ENCODE data around the gene EXOSC1.
"Not testable (repeated sequence)": the region's sequence is repeated elsewhere in the genome, so short reads cannot be mapped to it uniquely, and the experiment has no call there.

EXOSC1 gene

GRCh38 chr10:97445722-97446639, at the start of gene EXOSC1, which contains the start of gene ZDHHC16:
Gene EXOSC1, minus strand, starts transcription at chr10:97446006. Its CDS starts 21 bp downstream, at chr10:97445985.
Gene ZDHHC16, plus strand, starts transcription at chr10:97446175. Its CDS starts 5,501 bp downstream, at chr10:97451676.
- DNase-seq (ENCODE audit: low read depth in 3 of 3, low spot score in 1 of 3), result peak; percentile 72 to 76 (median 76)

DNA sequence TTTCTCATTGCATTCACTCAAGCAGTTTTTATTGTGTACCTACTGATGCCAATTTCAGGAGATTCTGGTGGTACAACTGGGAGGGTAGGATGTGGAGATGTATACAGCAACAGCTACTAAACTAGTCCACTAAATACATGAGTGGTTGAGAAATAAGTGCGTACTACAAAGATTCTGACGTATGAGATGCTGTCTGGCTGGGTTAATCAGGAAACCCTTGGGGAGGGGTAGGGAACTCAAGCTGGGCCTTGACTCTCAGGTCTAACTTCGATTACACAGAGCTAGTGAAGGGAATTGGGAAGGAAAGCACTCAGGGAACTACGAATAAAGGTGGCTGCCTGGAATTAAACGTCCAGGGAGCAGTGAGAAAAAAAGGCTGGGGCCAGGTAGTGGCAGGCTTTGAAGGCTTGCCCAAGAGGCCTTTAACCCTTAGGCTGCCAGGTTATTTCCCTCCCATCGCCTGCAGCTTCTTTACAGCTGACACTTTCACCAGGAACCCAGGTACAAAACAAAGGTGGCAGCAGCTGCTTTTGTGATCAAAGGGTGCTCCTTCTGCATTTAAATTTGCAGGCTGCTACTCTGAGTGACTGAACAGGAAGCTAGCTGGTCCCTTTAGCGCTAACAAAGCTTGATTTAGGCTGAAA, 49.2 kb upstream of the EXOSC1 start:
- no peak for DNase-seq (ENCODE audit: low read depth in 3 of 3, low spot score in 1 of 3)

GRCh38 chr10:97494151-97494550, 48.3 kb upstream of the EXOSC1 start:
- DNase-seq (ENCODE audit: low read depth in 3 of 3, low spot score in 1 of 3), result no peak

DNA sequence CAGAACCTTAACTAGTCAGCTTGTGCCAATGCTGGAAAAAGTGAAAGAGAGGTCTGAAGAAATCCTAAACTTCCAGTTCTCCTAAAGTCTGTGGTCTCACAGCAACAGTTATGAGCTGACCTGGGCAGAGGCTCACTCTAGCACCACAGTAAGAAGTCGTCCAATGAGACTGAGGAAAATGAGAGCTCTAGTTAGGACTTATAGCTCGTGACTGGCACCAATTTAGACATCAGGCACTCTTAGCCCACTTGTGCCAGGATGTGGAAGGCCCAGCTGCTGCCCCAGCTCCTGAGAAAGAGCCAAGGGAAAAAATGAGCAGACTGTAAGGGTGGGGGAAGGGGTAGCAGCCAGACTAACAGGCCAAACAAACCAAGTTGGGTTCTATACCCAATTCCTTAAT, 44.8 kb upstream of the EXOSC1 start:
- no peak for DNase-seq (ENCODE audit: low read depth in 3 of 3, low spot score in 1 of 3)

- DNase-seq (ENCODE audit: low read depth in 3 of 3, low spot score in 1 of 3), result no peak
Measured at GRCh38 chr10:97485647-97486281, 40.0 kb upstream of the EXOSC1 start.

- no peak for DNase-seq (ENCODE audit: low read depth in 3 of 3, low spot score in 1 of 3)
Measured at GRCh38 chr10:97483921-97484320, 38.1 kb upstream of the EXOSC1 start.

- DNase-seq (ENCODE audit: low read depth in 3 of 3, low spot score in 1 of 3), result no peak
Measured at GRCh38 chr10:97483506-97483905, 37.7 kb upstream of the EXOSC1 start.

GRCh38 chr10:97482381-97482780, 36.6 kb upstream of the EXOSC1 start:
- DNase-seq (ENCODE audit: low read depth in 3 of 3, low spot score in 1 of 3), result no peak

- DNase-seq (ENCODE audit: low read depth in 3 of 3, low spot score in 1 of 3), result no peak
Measured at GRCh38 chr10:97481071-97481470, 35.3 kb upstream of the EXOSC1 start.

DNA sequence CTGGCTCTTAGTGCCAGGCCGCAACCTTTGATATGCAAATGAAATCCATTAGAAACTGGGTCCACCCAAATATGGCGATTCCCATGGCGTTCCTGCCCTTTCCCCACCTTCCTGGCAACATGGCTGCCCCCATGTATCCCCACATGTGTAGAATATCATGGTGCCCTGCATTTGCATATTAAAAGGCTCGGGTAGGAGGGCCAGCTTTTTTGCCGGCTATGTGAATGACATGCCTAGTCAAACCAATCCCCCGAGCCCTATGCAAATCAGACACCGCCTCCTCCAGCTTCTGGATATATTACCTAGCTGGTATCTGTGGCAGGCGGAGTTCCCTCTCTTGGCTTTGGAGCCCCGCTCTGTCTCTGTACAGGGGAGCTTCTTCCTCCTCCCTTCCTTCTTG, 34.1 kb upstream of the EXOSC1 start:
- no peak for DNase-seq (ENCODE audit: low read depth in 3 of 3, low spot score in 1 of 3)

DNA sequence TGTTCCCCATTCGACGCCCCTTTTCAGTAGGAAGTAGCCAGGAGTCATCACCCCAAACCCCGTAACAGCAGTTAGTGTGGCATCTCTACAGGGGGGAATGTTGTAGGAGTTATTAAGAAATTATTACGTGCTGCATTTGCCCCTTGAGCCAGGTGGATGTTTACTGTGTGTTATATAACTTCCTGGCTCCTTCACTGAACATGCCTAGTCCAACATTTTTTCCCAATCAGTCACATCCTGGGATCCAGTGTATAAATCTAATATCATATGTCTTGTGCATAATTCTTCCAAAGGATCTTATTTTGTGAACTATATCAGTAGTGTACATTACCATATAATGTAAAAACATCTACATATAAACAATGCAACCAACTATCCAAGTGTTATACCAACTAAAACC, 33.6 kb upstream of the EXOSC1 start:
- DNase-seq (ENCODE audit: low read depth in 3 of 3, low spot score in 1 of 3), result not testable (repeated sequence)

DNA sequence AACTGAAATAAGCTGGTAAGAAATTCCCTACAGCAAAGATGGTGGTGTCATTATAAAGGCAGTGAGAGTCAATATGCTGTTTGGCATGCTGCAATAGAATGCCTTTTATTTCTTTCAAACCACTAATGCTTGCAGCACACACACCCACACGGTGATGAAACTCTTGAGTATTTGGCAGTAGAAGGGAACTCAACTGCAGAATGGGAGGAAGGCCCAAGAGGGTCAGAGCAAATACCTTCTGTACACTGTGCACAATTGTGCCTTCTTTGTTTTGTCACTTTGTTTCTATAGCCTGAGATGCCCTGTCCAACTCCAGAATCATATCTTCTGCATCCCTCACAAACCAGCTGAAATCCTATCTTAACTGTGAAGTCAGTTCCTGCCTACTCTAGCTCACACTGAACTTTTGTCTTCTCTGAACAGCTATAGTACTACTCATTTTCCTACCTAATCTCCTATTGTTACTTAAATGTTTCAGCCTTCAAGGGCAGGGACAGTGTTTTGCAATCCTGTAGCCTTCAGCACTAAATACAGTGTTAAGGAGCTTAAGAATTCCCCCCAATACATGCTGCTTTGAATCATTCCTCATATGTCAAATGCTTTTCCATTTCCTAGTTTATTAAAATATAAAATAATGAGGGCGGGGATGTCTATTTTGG, 30.3 kb upstream of the EXOSC1 start:
- DNase-seq (ENCODE audit: low read depth in 3 of 3, low spot score in 1 of 3), result no peak

DNA sequence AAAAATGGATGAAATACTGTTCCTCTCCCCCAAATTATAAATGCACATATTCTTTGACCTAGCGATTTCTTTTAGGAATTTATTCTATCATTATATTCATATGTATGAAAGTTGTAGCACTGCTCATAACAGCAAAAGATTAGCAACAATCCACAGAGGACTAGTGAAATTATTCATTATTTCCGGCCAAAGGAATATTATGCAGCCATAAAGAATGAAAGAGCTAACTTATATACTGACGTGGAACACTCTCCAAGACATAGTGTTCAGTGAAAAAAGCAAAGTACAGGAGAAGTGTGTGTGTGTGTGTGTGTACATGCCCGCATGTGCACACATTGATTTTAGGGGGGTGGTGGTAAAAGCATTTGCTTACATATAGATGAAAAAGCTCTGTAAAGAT, 29.1 kb upstream of the EXOSC1 start:
- no peak for DNase-seq (ENCODE audit: low read depth in 3 of 3, low spot score in 1 of 3)

- not testable (repeated sequence) for DNase-seq (ENCODE audit: low read depth in 3 of 3, low spot score in 1 of 3)
Measured at GRCh38 chr10:97468781-97469180, 23.0 kb upstream of the EXOSC1 start.

- DNase-seq (ENCODE audit: low read depth in 3 of 3, low spot score in 1 of 3), result no peak
Measured at GRCh38 chr10:97468162-97468561, 22.4 kb upstream of the EXOSC1 start.

DNA sequence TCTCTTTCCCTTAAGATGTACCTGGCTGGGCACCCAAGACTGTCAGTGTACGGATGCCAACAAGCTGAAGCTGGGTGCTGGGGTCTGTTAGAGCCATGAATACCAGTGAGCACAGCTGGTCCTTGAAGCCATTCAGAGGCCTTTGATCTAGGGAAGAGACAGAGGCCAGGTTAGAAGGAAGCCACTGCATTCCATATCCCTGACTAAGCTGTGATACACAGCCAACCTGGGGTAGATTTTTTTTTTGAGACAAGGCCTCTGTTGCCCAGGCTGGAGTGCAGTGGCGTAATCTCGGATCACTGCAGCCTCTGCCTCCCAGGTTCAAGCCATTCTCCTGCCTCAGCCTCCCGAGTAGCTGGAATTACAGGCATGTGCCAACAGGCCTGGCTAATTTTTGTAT, 20.9 kb upstream of the EXOSC1 start:
- no peak for DNase-seq (ENCODE audit: low read depth in 3 of 3, low spot score in 1 of 3)

DNA sequence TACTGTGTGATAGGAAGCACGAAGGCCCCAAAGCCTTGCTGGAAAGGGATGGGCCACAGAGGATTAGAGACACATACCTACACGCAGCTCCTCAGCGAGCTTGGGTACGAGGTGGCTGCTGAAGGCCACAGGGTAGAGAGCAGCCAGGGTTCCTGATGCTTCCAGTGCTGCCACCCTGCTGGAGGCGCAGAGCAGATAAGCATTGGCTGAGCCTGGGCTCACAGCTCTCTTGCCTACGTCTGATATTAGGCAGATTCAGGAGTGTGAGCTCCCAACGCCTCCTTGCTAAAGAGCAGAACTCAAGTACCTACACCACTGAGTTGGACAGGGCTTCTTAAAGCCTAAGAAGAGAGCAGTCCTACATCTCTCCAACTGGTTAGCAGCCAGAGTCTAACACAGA, 20.2 kb upstream of the EXOSC1 start:
- no peak for DNase-seq (ENCODE audit: low read depth in 3 of 3, low spot score in 1 of 3)

DNA sequence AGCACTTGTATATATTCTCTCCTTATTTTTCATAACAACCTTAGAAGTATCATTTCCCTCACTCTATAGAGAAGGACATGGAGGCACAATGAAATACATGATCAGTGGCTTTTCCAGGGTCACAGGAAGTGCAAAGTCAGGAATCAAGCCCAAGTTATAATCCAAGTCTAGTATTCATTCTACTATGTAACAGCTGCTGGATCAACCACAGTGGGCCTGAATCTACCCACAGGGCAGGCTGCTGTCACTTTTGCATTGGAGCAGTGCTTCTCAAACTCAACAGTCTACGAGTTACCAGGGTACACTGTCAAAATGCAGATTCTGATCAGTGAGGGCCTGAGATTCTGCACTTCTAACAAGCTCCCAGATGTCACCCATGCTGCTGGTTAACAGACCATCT, 18.4 kb upstream of the EXOSC1 start:
- no peak for DNase-seq (ENCODE audit: low read depth in 3 of 3, low spot score in 1 of 3)

- DNase-seq (ENCODE audit: low read depth in 3 of 3, low spot score in 1 of 3), result no peak
Measured at GRCh38 chr10:97463363-97464132, 17.7 kb upstream of the EXOSC1 start.

GRCh38 chr10:97462309-97462708, 16.5 kb upstream of the EXOSC1 start:
- no peak for DNase-seq (ENCODE audit: low read depth in 3 of 3, low spot score in 1 of 3)

GRCh38 chr10:97459933-97460332, 14.1 kb upstream of the EXOSC1 start:
- no peak for DNase-seq (ENCODE audit: low read depth in 3 of 3, low spot score in 1 of 3)
